ENCODE measurements around the gene VAV2. TPM values are rescaled to one million over a fixed set of nuclear protein-coding genes. Genes with fewer than 3 reads are reported as not detected.

Gene VAV2
- polyA plus RNA-seq, 1 of the 3 experiments (the other 2 are of a cell fraction), result 14.9 TPM

- no peaks in the 10 kb centered on the region for H3K9me2 ChIP-seq
- H4K20me1 ChIP-seq (ENCODE audit: insufficient read depth), result no peaks in the 10 kb centered on the region
- H3K4me1 ChIP-seq (ENCODE audit: control insufficient read depth in 1 of 2, insufficient read depth in 2 of 2, low read depth in 1 of 2, low read length in 1 of 2), result peaks cover 0 to 3% of the 10 kb centered on the region in 2 experiments; a peak in 1 of 4 replicates
- POLR2A ChIA-PET, result interaction anchor here (0.7 kb wide), 1 partner anchor 17 kb away, joined by 3 read pairs; no protein-coding TSS in a partner anchor
- H3K9ac ChIP-seq, result no peak overlapping the region
- H3K27me3 ChIP-seq (ENCODE audit: insufficient read depth), result no peaks in the 10 kb centered on the region
- peaks cover 0 to 13% of the 10 kb centered on the region in 2 experiments for H3K36me3 ChIP-seq (replicated peaks in 1 of 2; ENCODE audit: control insufficient read depth in 1 of 2, insufficient read depth in 2 of 2, low read length in 1 of 2)
- DNase-seq, result no peak
- no peak for TF ChIP-seq FOXJ3 (CRISPR knock-in tag; IDR thresholded peaks at IDR 0.05)
- no peak for TF ChIP-seq REST (IDR thresholded peaks at IDR 0.05; ENCODE audit: low read depth, low read length)
- no peak for TF ChIP-seq GATA2 (CRISPR knock-in tag; IDR thresholded peaks at IDR 0.05)
- TF ChIP-seq TAF1 (IDR thresholded peaks at IDR 0.05; ENCODE audit: borderline replicate concordance, low read depth, low read length), result no peak
- no peak for TF ChIP-seq ZBTB33 (IDR thresholded peaks at IDR 0.05; ENCODE audit: borderline replicate concordance, low read depth)
- no peak for TF ChIP-seq RCOR1 (IDR thresholded peaks at IDR 0.05; ENCODE audit: low read length)
- no peak for TF ChIP-seq FOSL2 (IDR thresholded peaks at IDR 0.05; ENCODE audit: borderline replicate concordance, low read depth)
- no peak for TF ChIP-seq GABPA (IDR thresholded peaks at IDR 0.05; ENCODE audit: low read depth)
- no peak for TF ChIP-seq USF2 (IDR thresholded peaks at IDR 0.05; ENCODE audit: borderline replicate concordance, low read depth, low read length)
- TF ChIP-seq, protein P1, sequence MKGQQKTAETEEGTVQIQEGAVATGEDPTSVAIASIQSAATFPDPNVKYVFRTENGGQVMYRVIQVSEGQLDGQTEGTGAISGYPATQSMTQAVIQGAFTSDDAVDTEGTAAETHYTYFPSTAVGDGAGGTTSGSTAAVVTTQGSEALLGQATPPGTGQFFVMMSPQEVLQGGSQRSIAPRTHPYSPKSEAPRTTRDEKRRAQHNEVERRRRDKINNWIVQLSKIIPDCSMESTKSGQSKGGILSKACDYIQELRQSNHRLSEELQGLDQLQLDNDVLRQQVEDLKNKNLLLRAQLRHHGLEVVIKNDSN (IDR thresholded peaks at IDR 0.05; ENCODE audit: borderline replicate concordance, low read depth), result no peak
- TF ChIP-seq, protein P2, sequence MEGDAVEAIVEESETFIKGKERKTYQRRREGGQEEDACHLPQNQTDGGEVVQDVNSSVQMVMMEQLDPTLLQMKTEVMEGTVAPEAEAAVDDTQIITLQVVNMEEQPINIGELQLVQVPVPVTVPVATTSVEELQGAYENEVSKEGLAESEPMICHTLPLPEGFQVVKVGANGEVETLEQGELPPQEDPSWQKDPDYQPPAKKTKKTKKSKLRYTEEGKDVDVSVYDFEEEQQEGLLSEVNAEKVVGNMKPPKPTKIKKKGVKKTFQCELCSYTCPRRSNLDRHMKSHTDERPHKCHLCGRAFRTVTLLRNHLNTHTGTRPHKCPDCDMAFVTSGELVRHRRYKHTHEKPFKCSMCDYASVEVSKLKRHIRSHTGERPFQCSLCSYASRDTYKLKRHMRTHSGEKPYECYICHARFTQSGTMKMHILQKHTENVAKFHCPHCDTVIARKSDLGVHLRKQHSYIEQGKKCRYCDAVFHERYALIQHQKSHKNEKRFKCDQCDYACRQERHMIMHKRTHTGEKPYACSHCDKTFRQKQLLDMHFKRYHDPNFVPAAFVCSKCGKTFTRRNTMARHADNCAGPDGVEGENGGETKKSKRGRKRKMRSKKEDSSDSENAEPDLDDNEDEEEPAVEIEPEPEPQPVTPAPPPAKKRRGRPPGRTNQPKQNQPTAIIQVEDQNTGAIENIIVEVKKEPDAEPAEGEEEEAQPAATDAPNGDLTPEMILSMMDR (IDR thresholded peaks at IDR 0.05), result no peak
- TF ChIP-seq, protein P3, sequence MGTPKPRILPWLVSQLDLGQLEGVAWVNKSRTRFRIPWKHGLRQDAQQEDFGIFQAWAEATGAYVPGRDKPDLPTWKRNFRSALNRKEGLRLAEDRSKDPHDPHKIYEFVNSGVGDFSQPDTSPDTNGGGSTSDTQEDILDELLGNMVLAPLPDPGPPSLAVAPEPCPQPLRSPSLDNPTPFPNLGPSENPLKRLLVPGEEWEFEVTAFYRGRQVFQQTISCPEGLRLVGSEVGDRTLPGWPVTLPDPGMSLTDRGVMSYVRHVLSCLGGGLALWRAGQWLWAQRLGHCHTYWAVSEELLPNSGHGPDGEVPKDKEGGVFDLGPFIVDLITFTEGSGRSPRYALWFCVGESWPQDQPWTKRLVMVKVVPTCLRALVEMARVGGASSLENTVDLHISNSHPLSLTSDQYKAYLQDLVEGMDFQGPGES (IDR thresholded peaks at IDR 0.05; ENCODE audit: low read depth, low read length), result no peak
- TF ChIP-seq ELF1 (IDR thresholded peaks at IDR 0.05), result no peak
- TF ChIP-seq NFIC (IDR thresholded peaks at IDR 0.05; ENCODE audit: borderline replicate concordance), result no peak
- TF ChIP-seq RAD21 (IDR thresholded peaks at IDR 0.05; ENCODE audit: low read length), result no peak
- no peak for TF ChIP-seq SIN3A (IDR thresholded peaks at IDR 0.05; ENCODE audit: borderline replicate concordance, low read depth, low read length)
- no peak overlapping the region for H3K4me2 ChIP-seq
- H3F3A ChIP-seq (replicated peaks; ENCODE audit: insufficient read depth), result no peaks in the 10 kb centered on the region
- no peak overlapping the region for H2AFZ ChIP-seq (ENCODE audit: low read depth)
- 96% methylated on average over 11 of the region's 17 CpGs for WGBS (ENCODE audit: low lambda C conversion rate)
- no peak overlapping the region for H3K27ac ChIP-seq (ENCODE audit: low read depth in 2 of 2, low read length in 1 of 2)
- CTCF ChIA-PET, result interaction anchor here (1.9 to 16.1 kb wide), 2 partner anchors 18 to 194 kb away, joined by 8 to 236 read pairs; partner anchors contain the start of gene VAV2
- no peak overlapping the region for H3K4me3 ChIP-seq (ENCODE audit: low read depth in 2 of 2, low read length in 1 of 2)
- H3K9me3 ChIP-seq, result no peaks in the 10 kb centered on the region
- no peaks in the 10 kb centered on the region for H3K79me2 ChIP-seq (ENCODE audit: insufficient read depth)
Measured at GRCh38 chr9:133799716-133800115, 192.4 kb downstream of the VAV2 start.

Data from SK-N-SH (cell line).